Activated T-cell treated with anti-CD3 and anti-CD28 coated beads for 1 hour (primary cell): ENCODE measurements around the gene CLDN1.
"Not testable (repeated sequence)": the region's sequence is repeated elsewhere in the genome, so short reads cannot be mapped to it uniquely, and the experiment has no call there.

Experiments used
- DNase-seq: peaks from one replicate; pipeline ENCODE4 v3.0.0-alpha.2; 2020; ENCODE audit warnings: low read depth

The CLDN1 gene

GRCh38 chr3:190293621-190294020, 28.6 kb downstream of the CLDN1 start:
- DNase-seq = no peak

GRCh38 chr3:190291994-190292584, 30.2 kb downstream of the CLDN1 start:
- DNase-seq = no peak

GRCh38 chr3:190289989-190290388, 32.3 kb downstream of the CLDN1 start:
- no peak for DNase-seq

GRCh38 chr3:190288836-190289235, 33.4 kb downstream of the CLDN1 start:
- no peak for DNase-seq

GRCh38 chr3:190286014-190286413, 36.2 kb downstream of the CLDN1 start:
- no peak for DNase-seq

GRCh38 chr3:190281308-190282051, 40.8 kb downstream of the CLDN1 start:
- no peak for DNase-seq

GRCh38 chr3:190279690-190280089, 42.6 kb downstream of the CLDN1 start:
- DNase-seq = no peak

GRCh38 chr3:190272747-190273146, 49.5 kb downstream of the CLDN1 start:
- DNase-seq = no peak

GRCh38 chr3:190269101-190269500, 53.1 kb downstream of the CLDN1 start:
- no peak for DNase-seq

- DNase-seq = not testable (repeated sequence)
Observed at GRCh38 chr3:190267464-190267863, 54.8 kb downstream of the CLDN1 start.

- DNase-seq = no peak
Observed at GRCh38 chr3:190266913-190267290, 55.3 kb downstream of the CLDN1 start.

- no peak for DNase-seq
Observed at GRCh38 chr3:190266265-190266912, 55.9 kb downstream of the CLDN1 start.

GRCh38 chr3:190265796-190266195, 56.5 kb downstream of the CLDN1 start:
- no peak for DNase-seq

- DNase-seq = no peak
Observed at GRCh38 chr3:190265126-190265525, 57.1 kb downstream of the CLDN1 start.

- no peak for DNase-seq
Observed at GRCh38 chr3:190261740-190262139, 60.5 kb downstream of the CLDN1 start.

GRCh38 chr3:190261015-190261414, 61.2 kb downstream of the CLDN1 start:
- DNase-seq = no peak

- DNase-seq = no peak
Observed at GRCh38 chr3:190260301-190260700, 61.9 kb downstream of the CLDN1 start.

- DNase-seq = no peak
Observed at GRCh38 chr3:190258634-190259033, 63.6 kb downstream of the CLDN1 start.
